ENCODE data around the gene MSL1.

Gene MSL1

DNA sequence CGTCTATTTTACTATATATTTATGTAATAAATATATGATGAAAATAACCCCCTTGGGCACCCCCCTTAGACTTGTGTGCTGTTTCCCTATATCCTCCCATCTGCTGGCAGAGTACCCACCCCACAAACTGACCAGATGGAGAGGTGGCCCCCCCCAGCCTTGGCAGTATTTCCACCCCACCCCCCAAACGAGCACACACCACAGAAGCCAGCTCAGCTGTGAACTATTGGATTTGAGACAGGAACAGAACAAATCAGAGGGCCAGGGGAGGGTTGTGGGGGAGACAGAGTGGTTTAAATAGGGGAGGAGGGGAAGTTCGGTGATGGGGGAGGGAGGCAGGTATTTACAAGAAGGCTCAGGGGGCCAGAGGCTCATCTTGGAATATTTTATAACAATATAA is 29.2 kb upstream of the MSL1 start:
- FAIRE-seq: no peak

DNA sequence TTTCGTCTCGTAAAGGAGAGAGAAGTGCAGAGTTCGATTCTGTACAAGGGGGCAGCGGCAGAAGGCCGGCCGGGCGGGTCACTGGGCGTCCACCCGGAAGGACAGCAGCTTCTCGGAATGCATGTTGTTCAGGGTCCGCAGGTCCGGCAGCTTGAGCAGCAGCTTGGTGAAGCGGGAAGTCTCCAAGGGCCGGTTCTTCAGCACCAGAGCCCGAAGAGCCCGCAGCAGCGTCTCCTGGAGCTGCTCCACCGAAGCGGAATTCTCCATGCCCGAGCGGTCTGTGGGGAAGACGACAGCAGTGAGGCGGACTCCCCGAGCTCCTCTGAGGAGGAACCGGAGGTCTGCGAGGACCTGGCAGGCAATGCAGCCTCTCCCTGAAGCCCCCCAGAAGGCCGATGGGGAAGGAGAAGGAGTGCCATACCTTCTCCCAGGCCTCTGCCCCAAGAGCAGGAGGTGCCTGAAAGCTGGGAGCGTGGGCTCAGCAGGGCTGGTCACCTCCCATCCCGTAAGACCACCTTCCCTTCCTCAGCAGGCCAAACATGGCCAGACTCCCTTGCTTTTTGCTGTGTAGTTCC is 28.7 kb upstream of the MSL1 start:
- FAIRE-seq: no peak

DNA sequence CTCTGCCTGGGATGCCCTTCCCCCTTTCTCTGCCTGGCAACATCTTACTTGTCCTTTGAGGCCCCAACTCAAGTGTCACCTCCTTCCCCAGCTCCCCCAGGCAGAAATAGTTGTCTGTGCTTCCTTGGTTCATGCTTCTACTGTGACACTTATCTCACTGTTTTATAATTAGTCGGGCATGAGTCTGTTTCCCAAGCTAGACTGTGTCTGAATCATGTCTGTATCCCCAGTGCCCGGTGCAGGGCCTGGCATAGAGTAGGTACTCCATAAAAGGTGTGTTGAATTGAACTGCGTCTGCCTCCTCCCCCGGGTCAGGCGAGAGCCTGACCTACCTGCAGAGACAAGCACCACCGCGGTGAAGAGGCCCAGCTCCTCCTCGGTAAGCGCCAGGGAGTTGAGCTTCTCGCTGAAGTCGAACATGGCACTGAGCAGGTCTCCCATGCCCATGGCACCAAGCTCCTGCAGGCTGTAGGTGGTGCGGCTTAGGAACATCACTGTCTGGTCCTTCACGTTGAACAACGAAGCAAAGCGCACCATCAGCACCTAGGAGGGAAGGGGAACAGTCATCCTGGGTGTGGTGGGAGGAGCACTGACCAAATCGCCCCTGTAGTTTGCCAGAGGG is 28.1 kb upstream of the MSL1 start:
- no peak for FAIRE-seq

DNA sequence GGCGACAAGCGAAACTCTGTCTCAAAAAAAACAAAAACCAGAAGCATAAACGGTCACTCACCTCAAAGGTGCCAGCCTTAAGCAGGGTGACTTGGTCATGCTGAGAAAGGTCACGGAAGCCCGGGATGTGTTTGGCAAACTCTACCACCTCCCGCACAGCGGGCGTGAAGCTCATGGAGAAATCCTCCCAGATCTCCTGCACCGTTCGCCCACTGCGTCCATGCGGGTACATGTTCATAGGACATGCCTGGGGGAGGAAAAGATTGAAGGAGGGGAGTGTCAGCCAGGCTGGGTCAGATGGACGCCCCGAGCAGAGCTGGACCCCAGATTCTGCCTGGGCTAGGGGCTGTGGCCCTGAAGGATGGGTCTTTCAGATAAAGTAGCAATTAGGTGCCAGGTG is 26.9 kb upstream of the MSL1 start:
- no peak for FAIRE-seq

DNA sequence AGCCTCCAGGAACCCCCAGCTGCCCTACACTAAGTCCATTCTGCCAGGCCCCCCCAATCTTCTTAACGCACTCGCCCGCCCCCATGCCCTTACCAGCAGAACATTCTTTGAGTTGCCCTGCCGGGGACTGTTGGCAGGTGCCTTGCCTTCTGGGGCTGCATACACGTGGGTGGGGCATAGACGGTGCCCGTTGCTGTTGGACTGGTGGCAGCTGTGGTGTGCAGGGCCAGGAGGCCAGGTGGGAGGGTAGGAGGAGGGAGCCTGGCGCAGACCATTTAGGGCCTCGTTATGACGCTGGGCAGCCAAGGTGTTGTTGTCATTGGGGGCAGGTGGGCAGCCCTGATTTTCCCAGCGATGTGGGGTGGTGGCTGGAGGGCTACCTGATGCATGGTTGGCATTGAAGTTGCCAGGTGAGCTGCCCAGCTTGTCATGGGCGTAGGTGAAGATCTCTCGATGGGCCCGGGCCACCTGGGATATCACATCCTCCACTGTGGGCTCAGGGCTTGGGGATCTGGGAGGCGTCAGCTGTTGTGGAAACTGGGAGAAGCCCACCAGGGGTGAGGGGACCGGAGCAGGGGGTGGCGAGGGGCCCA is 26.3 kb upstream of the MSL1 start:
- no peak for FAIRE-seq

DNA sequence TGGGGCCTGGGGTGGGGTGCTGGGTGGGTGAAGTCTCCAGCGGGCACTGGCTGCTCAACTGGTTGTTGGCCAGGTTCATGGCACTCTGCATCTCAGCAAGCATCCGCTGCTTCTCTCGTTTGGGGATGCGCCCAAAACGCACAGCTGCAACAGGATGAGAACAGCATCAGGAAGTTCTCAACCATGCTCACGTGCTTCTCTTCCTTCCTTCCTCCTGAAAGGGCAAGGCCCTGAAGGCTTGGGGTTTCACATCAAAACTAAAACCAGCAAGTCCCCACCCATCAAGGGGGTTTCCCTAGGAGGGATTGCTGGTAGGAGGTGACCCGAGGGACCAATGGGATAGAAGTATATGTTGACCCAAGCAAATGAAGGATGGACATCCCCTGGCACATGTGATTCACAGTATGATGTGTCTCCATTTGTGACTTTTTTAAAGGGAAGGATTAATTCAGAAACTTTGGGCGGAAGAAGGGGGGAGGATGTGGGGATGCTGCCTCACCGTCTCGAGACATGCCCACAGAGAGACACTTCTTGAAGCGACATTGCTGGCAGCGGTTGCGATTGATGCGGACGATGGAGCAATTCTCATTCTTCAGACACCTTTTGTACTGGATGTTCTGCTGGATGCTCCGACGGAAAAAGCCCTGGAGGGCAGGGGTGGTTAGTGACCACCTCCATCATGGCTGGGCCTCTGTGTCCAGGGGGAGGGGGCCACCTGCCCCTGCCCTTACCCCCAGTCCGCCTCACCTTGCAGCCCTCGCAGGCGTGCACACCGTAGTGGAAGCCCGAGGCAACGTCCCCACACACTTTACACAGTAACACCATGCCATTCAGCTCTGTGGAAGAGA is 25.6 kb upstream of the MSL1 start:
- no peak for FAIRE-seq

DNA sequence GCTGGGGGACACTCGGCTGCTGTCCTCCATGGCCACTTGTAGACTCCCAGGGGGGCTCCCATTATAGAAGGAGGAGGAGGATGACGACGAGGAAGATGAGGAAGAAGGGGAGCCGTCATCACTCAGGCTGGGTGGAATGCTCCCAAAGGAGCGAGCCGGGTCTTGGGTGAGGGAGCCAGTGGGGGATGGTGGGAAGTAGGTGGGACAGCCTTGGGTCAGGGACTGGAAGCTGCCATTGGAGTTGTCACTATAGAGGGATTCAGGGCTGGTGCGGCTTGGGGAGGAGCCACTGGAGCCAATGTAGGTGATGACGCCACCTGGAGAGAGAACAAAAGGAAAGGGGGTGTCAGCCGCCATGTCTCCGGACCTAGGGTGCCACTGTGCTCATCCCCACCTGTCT is 24.7 kb upstream of the MSL1 start:
- FAIRE-seq: no peak

DNA sequence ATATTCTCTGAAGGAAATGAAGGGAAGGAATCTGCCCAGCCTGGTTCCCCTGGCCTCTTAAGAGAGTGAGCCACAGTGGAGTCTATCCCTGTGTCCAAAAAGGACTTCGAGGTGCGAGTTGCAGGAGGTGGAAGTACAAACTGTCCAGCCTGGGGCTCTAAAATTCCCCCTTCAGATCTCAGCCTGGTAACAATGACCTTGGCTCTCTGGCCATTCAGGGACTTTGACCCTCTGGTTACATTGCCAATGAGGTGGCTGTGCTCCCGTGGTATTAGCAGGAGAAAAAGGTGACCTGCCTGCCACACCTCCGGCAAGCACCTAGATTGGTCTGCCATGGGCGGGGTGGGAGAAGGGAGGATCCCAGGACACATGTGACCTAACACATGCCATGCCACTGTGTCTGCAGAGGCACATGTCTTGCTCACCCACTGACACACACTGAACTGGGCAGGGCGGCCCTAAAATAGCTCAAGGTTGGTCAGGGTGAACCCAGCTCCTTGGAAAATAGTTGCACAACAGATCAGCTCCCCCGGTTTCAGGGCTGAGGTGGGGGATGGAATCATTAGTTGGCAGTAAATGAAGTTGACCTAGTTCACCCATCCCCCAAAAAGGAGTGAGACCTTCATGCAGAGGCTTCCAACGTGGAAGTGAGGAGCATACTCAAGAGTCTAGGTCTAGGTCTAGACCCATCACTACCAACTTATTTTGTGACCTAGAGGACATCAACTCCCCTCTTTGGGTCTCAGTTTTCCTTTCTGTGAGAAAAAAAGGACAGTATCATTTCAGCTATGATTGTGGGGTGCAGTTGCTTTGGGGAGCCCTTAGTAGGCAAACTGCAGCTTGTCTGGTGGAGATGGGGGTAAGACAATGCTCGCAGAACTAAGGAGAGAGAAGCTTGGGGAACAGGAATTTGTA is 23.6 kb upstream of the MSL1 start:
- FAIRE-seq: no peak

DNA sequence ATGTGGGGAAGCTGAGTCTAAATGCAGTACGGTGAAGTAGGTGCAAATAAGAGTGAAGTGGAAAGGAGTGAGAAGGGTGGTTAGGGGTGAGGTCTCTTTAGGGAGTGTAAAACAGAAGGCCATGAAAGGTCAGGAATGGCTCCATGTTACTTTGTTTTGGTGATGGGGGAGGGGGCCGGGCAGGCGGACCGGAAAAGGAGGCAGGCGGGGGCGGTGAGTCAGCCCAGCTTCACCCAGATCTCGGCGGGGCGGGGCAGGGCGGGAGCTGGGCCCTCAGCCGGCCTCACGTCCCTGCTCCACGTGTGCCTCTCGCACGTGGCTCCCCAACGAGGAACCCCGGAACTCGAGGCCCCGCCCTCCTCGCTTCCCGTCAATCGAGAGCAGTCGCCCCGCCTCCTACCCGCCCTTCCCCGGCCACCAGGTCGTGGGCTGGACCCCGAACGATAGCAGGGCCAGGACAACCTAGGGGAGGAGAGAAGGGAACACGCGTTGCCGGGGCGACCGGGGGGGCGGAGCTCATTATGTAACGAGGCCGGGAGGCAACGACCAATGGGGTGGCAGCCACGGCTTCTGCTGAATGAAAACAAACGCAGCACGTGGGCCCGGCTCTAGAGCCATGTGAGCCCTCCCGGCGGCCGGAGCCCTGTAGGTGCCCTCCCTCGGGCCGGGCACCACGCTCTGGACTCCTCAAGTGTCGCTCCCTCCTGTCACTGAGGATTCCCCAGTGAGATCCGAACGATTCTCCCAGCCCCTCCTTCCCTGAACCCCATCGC is 22.7 kb upstream of the MSL1 start:
- FAIRE-seq: peak; percentile 78

DNA sequence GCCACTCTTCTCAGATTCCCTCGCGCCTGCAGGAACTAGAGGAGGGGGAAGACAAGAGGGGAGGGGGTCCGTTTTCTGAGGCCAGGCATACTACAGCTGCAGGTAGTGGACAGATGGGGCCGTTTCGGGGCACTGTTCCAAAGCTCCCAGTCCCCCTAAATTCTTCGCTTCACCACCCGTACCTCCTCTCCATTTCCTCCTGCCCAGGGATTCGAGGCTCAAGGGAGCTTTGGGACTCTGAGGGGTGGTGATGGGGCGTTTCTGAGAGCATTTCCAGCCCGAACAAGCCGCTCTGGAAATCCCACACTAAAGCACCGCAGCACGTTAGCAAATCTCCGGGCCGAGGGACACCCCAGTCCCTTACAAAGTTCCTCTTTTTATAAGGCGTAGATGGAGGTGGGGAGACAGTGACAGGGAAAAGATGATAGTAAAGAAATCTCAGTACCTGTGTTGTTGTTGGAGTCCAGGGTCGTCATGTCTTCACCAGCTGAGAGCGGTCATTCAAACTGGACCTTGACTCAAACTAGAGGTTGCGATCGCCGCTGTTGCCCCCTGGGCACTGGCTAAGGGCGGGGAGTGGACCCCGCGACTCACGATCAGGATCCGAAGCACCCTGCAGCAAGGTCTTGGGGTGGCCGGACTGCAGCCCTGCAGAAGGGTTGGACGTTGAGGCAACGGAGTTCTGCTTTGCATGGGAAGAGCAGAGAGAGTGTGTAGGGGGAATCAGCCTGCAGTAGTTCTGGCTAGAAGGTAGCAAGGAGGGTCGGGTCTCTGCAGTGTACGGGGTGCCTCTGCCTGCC is 22.0 kb upstream of the MSL1 start:
- FAIRE-seq: no peak

DNA sequence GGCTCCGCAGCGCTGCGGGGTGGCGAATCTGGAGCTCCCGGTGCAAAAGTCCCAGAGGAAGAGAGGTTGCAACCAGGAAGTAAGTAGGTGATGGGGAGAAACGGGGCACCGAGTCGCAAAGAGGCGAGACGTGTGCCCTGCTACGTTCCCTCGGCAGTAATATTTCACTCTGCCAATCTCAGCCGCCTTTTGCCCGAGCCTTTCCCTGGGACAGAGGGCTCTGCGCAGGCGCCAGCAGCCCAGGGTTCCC is 21.4 kb upstream of the MSL1 start, which contains the start of gene NR1D1:
NR1D1 (minus strand) TSS at position 171 of the 250 bp plus-strand sequence. CDS start 495 bp downstream, outside the sequence.
- FAIRE-seq: no peak

DNA sequence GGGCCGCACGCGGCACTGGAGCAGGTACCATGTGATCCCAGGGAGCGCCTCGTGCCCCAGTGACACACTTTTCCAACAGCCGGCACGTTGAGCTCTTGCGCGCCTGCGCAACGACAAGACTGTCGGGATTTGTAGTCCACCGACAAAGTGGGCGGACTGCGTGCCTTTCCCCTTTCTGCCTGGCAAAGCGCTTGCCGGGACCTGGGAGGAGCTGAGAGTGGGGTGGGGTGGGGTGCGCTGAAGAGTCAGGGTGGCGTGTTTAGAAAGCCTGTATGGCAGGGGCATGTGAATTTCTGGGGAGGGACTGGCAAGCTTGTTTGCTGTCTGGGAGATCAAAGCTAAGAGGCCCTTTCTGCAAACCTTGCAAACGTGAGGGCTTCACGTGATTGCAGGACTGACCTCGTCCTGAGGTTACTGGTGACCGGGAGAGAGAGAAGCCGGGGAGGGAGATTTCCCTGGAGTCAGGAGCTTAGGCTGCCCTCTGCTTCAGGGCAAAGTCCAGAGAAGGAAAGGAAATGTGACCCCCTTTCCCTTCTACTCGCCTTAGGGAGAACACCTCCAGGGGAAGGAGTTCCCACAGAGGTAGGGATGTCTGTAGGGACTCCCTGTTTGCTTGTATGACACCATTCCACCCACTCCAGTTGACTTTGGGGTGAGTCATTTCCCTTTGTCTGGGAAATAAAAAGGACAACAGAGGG is 21.0 kb upstream of the MSL1 start:
- peak; percentile 83 for FAIRE-seq

DNA sequence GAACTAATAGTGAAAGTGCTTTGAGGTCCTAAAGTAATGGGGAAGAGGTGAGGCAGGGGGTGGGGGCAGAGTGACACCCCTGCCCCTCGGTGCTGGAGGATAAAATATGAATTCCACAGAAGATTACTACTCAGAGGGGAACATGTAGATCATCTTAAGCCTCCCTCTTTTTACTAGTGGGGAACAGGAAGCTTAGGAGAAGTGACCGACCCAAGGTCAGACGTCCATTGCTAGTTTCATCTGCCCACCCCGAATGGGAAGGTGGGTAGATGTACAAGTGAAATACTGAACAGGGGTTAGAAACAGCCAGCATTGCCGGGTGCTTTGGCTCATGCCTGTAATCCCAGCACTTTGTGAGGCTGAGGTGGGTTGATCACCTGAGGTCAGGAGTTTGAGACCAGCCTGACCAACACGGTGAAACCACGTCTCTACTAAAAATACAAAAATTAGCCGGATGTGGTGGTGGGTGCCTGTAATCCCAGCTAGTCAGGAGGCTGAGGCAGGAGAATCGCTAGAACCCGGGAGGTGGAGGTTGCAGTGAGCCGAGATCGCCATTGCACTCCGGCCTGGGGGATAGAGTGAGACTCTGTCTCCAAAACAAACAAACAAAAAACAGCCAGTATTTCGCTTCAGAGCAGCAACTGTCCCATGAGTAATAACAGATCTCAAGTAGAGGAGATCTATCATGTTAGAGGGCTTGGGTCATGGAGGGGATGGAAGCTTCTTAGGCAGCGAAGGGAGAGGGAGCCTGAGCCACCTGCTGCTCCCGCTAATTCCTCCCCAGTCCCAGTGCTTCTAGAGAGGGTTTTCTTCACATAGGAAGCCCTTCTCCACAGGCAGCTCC is 20.2 kb upstream of the MSL1 start:
- no peak for FAIRE-seq

DNA sequence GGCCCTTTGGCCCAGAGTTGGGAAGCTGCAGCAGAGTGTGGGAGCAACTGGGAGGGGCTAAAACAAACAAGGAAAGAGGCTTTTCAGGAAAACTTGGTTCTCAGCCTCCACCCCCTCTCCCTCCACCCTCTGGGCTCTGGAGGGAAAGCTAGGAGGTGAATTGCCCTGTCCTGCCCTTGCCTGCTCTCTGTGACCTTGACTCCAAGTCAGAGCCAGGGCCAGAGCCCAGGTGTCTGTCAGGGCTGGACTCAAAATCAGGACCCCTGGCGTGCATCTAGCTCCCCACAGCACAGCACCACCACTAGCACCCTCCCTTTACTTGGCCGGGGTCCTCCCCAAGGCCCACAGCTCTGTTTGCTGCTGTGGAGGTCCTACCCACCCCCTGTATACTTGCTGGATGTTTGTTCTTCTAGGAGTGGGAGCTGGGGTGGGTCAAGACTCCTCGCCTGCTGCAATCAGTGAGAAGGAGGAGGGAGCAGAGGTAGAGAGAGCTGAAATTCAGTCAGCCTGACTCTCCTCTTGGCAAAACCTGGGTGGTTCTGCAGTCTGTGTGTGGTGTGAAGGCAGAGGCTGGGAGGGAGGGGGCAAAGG is 18.6 kb upstream of the MSL1 start:
- no peak for FAIRE-seq

DNA sequence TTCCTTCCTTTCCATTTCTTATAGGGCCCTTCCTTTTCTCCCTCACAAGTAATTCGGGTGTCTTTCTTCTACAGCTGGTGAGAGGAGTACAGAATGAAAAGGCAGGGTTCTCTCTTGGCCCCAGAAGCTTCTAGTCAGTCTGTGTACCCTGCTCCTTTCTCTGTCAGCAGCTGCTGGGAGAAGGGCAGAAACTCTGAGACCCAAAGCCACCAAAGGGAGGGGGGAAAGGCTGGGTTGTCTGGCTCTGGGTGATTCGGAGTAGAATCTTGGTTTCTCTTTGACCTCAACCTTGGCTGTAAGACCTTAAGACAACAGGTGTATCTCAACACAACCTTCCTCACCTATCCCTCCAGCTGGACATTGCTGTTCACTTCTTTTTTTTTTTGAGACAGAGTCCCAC is 18.1 kb upstream of the MSL1 start:
- FAIRE-seq: no peak

DNA sequence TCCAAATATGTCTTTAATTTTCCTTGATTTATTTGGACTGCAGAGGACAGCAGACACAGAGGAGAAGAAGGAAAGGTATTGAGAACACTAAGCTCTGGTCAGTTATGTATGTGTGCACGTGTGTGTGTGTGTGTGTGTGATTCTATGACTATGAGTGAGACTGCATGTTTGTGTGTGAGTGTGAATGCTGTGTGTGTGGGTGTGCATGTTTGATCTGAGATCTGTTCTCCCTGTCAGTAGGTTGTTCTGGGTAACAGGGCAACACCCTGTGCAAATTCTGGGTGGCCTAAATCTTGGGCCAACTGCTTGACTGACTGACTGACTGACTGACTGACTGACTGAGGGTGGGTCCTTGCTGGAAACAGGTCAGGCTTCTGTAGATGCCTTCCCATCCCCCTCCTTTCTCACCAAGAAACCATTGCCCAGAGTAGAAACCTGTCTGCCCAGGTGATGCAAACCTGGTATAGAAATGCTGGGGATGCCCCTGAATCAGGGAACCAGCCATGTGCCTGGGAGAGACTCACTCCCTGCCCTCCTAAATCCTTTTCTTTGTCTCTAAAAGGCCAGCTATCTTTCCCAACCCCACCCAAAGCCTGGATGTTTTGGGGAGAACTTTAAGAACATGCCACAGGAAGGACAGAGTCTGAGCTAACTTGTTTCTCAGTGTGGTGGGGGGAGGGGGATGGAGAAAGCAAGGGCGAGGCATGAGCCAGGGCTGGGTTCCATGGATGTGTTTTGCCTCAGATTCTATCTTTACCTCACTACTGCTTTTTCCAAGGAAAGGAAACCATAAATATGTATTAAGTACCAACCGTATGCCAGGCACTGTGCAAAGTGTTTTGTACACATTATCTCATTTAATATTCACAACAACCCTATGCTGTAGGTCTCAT is 16.9 kb upstream of the MSL1 start:
- no peak for FAIRE-seq

DNA sequence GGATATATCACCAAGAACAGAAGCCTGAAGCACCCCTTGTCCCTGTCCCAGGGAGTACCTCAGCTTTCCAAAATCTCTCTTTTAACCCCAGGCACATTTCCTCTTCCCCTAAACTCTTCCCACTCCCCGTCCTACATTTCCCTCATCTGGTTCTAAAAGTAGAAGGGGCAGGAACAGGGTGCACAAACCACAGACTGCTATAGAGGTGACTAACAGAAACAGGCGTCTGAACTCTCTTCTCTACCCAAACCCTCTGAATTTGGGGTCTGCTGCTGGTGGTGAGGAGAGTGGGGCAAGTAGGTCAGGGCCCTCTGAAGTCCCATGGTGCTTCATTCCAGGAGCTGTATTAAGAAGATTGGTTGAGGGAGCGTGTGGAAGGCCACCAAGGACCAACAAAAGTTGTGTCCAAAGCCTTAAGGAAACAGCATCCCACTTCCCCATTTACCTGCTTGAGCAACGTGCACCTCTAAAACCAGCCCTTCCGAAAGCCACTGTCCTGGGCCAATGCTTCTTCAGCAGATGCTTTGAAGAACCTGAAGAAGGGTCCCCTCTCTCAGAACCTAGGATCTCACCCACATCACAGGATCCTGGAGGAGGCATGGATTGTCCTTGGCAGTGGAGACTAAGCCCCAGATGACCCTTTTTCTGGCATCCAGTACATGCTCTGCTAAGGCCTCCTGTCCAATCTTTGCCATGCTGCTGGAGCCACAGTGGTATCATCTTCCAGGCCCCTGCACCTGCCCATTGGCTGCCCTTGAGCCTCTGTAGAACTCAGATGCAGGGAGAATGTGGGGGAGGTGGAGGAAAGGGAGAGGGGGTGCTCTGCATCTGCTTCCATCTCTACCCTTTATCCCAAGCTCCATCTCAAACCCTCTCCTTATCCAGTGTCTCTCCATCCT is 15.7 kb upstream of the MSL1 start:
- no peak for FAIRE-seq

All from A204.1 (cell line).